Adrenal gland (tissue), 19 donors: ENCODE data around the gene MAGEB17. TPM values are rescaled to one million over a fixed set of nuclear protein-coding genes. Genes with fewer than 3 reads are reported as not detected.

Experiments
- DNase-seq, 7 donors: peaks; one replicate each; pipeline ENCODE4 v3.0.0-alpha.2; 2019 to 2020
- H3K27ac ChIP-seq, 5 donors: fragments of 200-600 bp; sonication (generic) in 4 of 5; 1 replicate in 3 of 5; 2 replicates in 2 of 5; pipeline versions ENCODE4 v1.5.1 to v1.8.0; 2016 to 2020; ENCODE audit warnings: mild to moderate bottlenecking in 1 of 5
- H3K27me3 ChIP-seq: fragments of 200-600 bp; 2 replicates; pipeline ENCODE4 v1.8.0; 2021
- H3K36me3 ChIP-seq, 2 donors: fragments of 200-600 bp; replicated peaks in 1 of 2; 1 replicate in 1 of 2; 2 replicates in 1 of 2; pipeline versions ENCODE4 v1.5.1 to v1.8.0; 2018 to 2022
- H3K4me1 ChIP-seq, 2 donors: fragments of 200-600 bp; replicated peaks in 1 of 2; 1 replicate in 1 of 2; 2 replicates in 1 of 2; pipeline versions ENCODE4 v1.5.1 to v1.8.0; 2018 to 2021
- H3K4me3 ChIP-seq, 4 donors: fragments of 200-600 bp; sonication (generic) in 3 of 4; one replicate each; pipeline ENCODE4 v1.5.1; 2016 to 2018
- H3K9me3 ChIP-seq, 3 donors: fragments of 200-600 bp; sonication (generic) in 1 of 3; replicated peaks in 1 of 3; 1 replicate in 2 of 3; 2 replicates in 1 of 3; pipeline versions ENCODE4 v1.5.1 to v1.8.0; 2016 to 2021
- CTCF ChIP-seq, 6 experiments: fragments of 450-650 bp in 4 of 6; fragments of 200-600 bp in 2 of 6; sonication (generic) in 1 of 6; IDR thresholded peaks; 1 replicate in 5 of 6; 2 replicates in 1 of 6; pipeline versions ENCODE4 v1.5.1 to v1.8.0; 2016 to 2021; ENCODE audit warnings: antibody characterized with exemption in 6 of 6, mild to moderate bottlenecking in 2 of 6, moderate library complexity in 1 of 6
- POLR2A ChIP-seq, 2 donors: fragments of 450-650 bp; IDR thresholded peaks; one replicate each; pipeline ENCODE4 v1.6.1; 2017; ENCODE audit warnings: antibody characterized with exemption in 2 of 2, mild to moderate bottlenecking in 2 of 2, moderate library complexity in 1 of 2
- WGBS, 4 donors: extraction: QIAGEN DNeasy Blood & Tissue Kit in 2 of 4; methylation state at CpG; one replicate each; pipeline versions ENCODE4 v1.1.5 to v1.1.7; 2013 to 2017; 5-methylcytosine and 5-hydroxymethylcytosine counted together
- intact Hi-C, 2 donors: fragments of 100-400 bp; cut with DNase I; formaldehyde crosslinking; loops; one replicate each; pipeline versions ENCODE4 v1.14.1 to v1.15.0; 2022 to 2023
- long read RNA-seq, 10 donors: library from polyadenylated mRNA in 3 of 10; unstranded in 2 of 10; stranded (forward) in 1 of 10; transcript quantifications; one replicate each; pipeline ENCODE4 v2.0.0 and lab custom pipeline, GENCODE V29; 2021 to 2026
- polyA plus RNA-seq, 3 donors: library from polyadenylated mRNA; stranded (reverse); fragments of 200-250 nt in 2 of 3; fragments of 350-450 nt in 1 of 3; fragmentation: Illumina TruSeq in 1 of 3; extraction: RNeasy Lipid Tissue Mini Kit (QIAGEN cat#74804) in 1 of 3; gene quantifications; one replicate each; pipeline ENCODE4 v1.2.3, GENCODE V29; 2013 to 2014
- total RNA-seq, 9 donors: library from RNA; depleted of rRNA in 4 of 9; stranded (reverse); fragments of >200 nt in 4 of 9; fragments of 120-200 nt in 1 of 9; fragmentation: NEBNext Ultra II Directional in 1 of 9; extraction: Animal tissue kit (Norgen Biotek cat#: 25700) in 1 of 9; gene quantifications; one replicate each; pipeline versions ENCODE4 v1.1.0 to v1.2.4, GENCODE V29; 2013 to 2023
- donor health status: healthy with polysubstance abuse.
- donor health status: Bipolar disorder and iron deficiency.
- donor health status: DM: yes; HTN: yes; CAD: no.
- donor health status: DM: no; HTN: no; CAD: no.
- donor health status: DM: no; HTN: no; CAD: no.
- donor health status: DM: yes; HTN: yes; CAD: no.

Gene MAGEB17
- total RNA-seq = under 1 TPM in 1 of 9 donors, not detected in 8; 0.06 TPM
- under 1 TPM in 2 of 3 donors, not detected in 1; 0.07 to 0.32 TPM for polyA plus RNA-seq
- long read RNA-seq, donor 1 = 0 reads
- long read RNA-seq, donor 2 = 0 reads
- long read RNA-seq, donor 3 = 0 reads
- long read RNA-seq, donor 4 = 0 reads
- long read RNA-seq, donor 5 = 0 reads
- long read RNA-seq, donor 6 = 0 reads
- long read RNA-seq, donor 7 = 0 reads
- long read RNA-seq, donor 8 = 0 reads
- long read RNA-seq, donor 9 = 0 reads
- long read RNA-seq, donor 10 = 0 reads

GRCh38 chrX:16167181-16167580, at the start of gene MAGEB17:
Gene MAGEB17 (plus strand): TSS chrX:16167481. CDS start chrX:16170383, 2,902 bp downstream.
- Histone ChIP-seq H3K27ac (no peak within 1 kb of the TSS), H3K36me3 (no peaks in the 10 kb centered on the region), H3K27me3 (peaks cover 10% of the 10 kb centered on the region), H3K9me3 (no peaks in the 10 kb centered on the region), H3K4me3 (no peak within 1 kb of the TSS), H3K4me1 (no peaks in the 10 kb centered on the region)
- intact Hi-C loops = no loop called here
- 63 to 78% (median 69%) methylated on average over 5 of the region's 5 CpGs for WGBS, 4 donors
- DNase-seq = no peak
- no peak for TF ChIP-seq POLR2A (IDR thresholded peaks at IDR 0.05)

- no peak for DNase-seq
- intact Hi-C loops = loop anchor here in 1 of 2 donors (10.0 kb wide), 1 partner anchor 325 kb away; no protein-coding TSS in a partner anchor
- H3K9me3 ChIP-seq = no peaks in the 10 kb centered on the region
- H3K4me1 ChIP-seq = no peaks in the 10 kb centered on the region
- H3K4me3 ChIP-seq = no peak overlapping the region
- no peak for TF ChIP-seq CTCF (IDR thresholded peaks at IDR 0.05)
- TF ChIP-seq POLR2A (IDR thresholded peaks at IDR 0.05) = no peak
- peaks cover 22% of the 10 kb centered on the region for H3K27me3 ChIP-seq
- H3K36me3 ChIP-seq = no peaks in the 10 kb centered on the region
- 57 to 70% (median 62%) methylated on average over 5 of the region's 5 CpGs for WGBS, 4 donors
- H3K27ac ChIP-seq = no peak overlapping the region
Measured at GRCh38 chrX:16119353-16120220, 47.7 kb upstream of the MAGEB17 start.

GRCh38 chrX:16120431-16120830, 46.9 kb upstream of the MAGEB17 start:
- H3K27ac ChIP-seq = no peak overlapping the region
- TF ChIP-seq CTCF (IDR thresholded peaks at IDR 0.05) = no peak
- TF ChIP-seq POLR2A (IDR thresholded peaks at IDR 0.05) = no peak
- H3K4me1 ChIP-seq = no peaks in the 10 kb centered on the region
- intact Hi-C loops = loop anchor here in 1 of 2 donors (10.0 kb wide), 1 partner anchor 324 kb away; no protein-coding TSS in a partner anchor
- no peak overlapping the region for H3K4me3 ChIP-seq
- no peak for DNase-seq
- H3K9me3 ChIP-seq = no peaks in the 10 kb centered on the region
- 88 to 100% (median 92%) methylated on average over 3 of the region's 3 CpGs for WGBS, 4 donors
- no peaks in the 10 kb centered on the region for H3K36me3 ChIP-seq
- peaks cover 21% of the 10 kb centered on the region for H3K27me3 ChIP-seq

- 0 to 3% (median 0%) methylated on average over 2 to 6 of the region's 6 CpGs for WGBS, 4 donors
- TF ChIP-seq POLR2A (IDR thresholded peaks at IDR 0.05) (no peak), CTCF (IDR thresholded peaks at IDR 0.05) (peak; percentile 48 to 75 (median 71))
- Histone ChIP-seq H3K4me3 (no peak within 1 kb of the TSS), H3K27me3 (peaks cover 22% of the 10 kb centered on the region), H3K36me3 (no peaks in the 10 kb centered on the region), H3K4me1 (no peaks in the 10 kb centered on the region), H3K9me3 (no peaks in the 10 kb centered on the region), H3K27ac (no peak within 1 kb of the TSS)
- peak; percentile 74 to 93 (median 85) for DNase-seq
- intact Hi-C loops = loop anchor here in 1 of 2 donors (10.0 kb wide), 1 partner anchor 321 kb away; no protein-coding TSS in a partner anchor
Measured at GRCh38 chrX:16123222-16123786, 44.0 kb upstream of the MAGEB17 start, which contains the start of gene GRPR. Gene GRPR (plus strand): TSS chrX:16123565. CDS start chrX:16123954, 389 bp downstream.
